Body of pancreas (tissue), 4 donors: ENCODE measurements around the gene APCS.

Experiments
- POLR2A ChIP-seq, 3 donors: fragments of 450-650 bp; IDR thresholded peaks; one replicate each; pipeline ENCODE4 v1.6.1; 2016; ENCODE audit warnings: antibody characterized with exemption in 3 of 3, mild to moderate bottlenecking in 2 of 3
- TF ChIP-seq, protein P1 (sequence below), 7 experiments: fragments of 450-650 bp in 4 of 7; fragments of 200-600 bp in 3 of 7; sonication (generic) in 3 of 7; IDR thresholded peaks; one replicate each; pipeline ENCODE4 v1.5.1; 2016 to 2019; ENCODE audit warnings: antibody characterized with exemption in 7 of 7

- TF ChIP-seq, protein P1, sequence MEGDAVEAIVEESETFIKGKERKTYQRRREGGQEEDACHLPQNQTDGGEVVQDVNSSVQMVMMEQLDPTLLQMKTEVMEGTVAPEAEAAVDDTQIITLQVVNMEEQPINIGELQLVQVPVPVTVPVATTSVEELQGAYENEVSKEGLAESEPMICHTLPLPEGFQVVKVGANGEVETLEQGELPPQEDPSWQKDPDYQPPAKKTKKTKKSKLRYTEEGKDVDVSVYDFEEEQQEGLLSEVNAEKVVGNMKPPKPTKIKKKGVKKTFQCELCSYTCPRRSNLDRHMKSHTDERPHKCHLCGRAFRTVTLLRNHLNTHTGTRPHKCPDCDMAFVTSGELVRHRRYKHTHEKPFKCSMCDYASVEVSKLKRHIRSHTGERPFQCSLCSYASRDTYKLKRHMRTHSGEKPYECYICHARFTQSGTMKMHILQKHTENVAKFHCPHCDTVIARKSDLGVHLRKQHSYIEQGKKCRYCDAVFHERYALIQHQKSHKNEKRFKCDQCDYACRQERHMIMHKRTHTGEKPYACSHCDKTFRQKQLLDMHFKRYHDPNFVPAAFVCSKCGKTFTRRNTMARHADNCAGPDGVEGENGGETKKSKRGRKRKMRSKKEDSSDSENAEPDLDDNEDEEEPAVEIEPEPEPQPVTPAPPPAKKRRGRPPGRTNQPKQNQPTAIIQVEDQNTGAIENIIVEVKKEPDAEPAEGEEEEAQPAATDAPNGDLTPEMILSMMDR (IDR thresholded peaks at IDR 0.05): no peak
- TF ChIP-seq POLR2A (IDR thresholded peaks at IDR 0.05): no peak
Measured at GRCh38 chr1:159591981-159592380, 4.4 kb downstream of the APCS start.
